Colonic mucosa (tissue), 4 donors: ENCODE measurements around the gene CLIC5. TPM values are rescaled to one million over a fixed set of nuclear protein-coding genes. Genes with fewer than 3 reads are reported as not detected.

Source experiments
- DNase-seq: peaks from one replicate; pipeline ENCODE4 v3.0.0-alpha.2; 2020
- H3K27ac ChIP-seq: fragments of 200-600 bp; one replicate; pipeline ENCODE4 v1.8.0; 2021
- H3K27me3 ChIP-seq: fragments of 200-600 bp; one replicate; pipeline ENCODE4 v1.8.0; 2021
- H3K36me3 ChIP-seq: fragments of 200-600 bp; one replicate; pipeline ENCODE4 v1.8.0; 2021
- H3K4me1 ChIP-seq: fragments of 200-600 bp; one replicate; pipeline ENCODE4 v1.8.0; 2021; ENCODE audit warnings: mild to moderate bottlenecking
- H3K4me3 ChIP-seq: fragments of 200-600 bp; one replicate; pipeline ENCODE4 v1.8.0; 2021
- H3K9ac ChIP-seq, 2 donors: one replicate each; pipeline ENCODE4 v1.7.0; 2013; ENCODE audit warnings: control low read depth in 2 of 2, low read depth in 2 of 2, low read length in 2 of 2
- H3K9me3 ChIP-seq: fragments of 200-600 bp; one replicate; pipeline ENCODE4 v1.8.0; 2021
- intact Hi-C: fragments of 100-400 bp; cut with DNase I; formaldehyde crosslinking; loops from one replicate; pipeline ENCODE4 v1.14.1; 2022
- total RNA-seq, 2 donors: library from RNA; stranded (reverse); fragmentation: NEBNext Ultra II Directional in 1 of 2; extraction: Animal tissue kit (Norgen Biotek cat#: 25700) in 1 of 2; gene quantifications; one replicate each; pipeline ENCODE4 v1.2.1, GENCODE V29; 2021
- TF ChIP-seq, protein P1 (sequence below): fragments of 200-600 bp; IDR thresholded peaks from one replicate; pipeline ENCODE4 v1.8.0; 2022; ENCODE audit warnings: antibody characterized with exemption, mild to moderate bottlenecking
- donor health status: healthy.
- donor health status: DM: no; HTN: no; CAD: no.
- donor health status: DM: no; HTN: no; CAD: no.

The CLIC5 gene
- total RNA-seq, 2 donors from 2014 or later: 72.8 to 74.9 TPM

- Histone ChIP-seq H3K36me3 (no peaks in the 10 kb centered on the region), H3K4me3 (no peak overlapping the region), H3K4me1 (peaks cover 3% of the 10 kb centered on the region), H3K9ac (peak overlapping the region in 1 of 2 donors; percentile 88), H3K9me3 (no peaks in the 10 kb centered on the region), H3K27ac (peak overlapping the region; percentile 82), H3K27me3 (no peaks in the 10 kb centered on the region)
- TF ChIP-seq, protein P1, sequence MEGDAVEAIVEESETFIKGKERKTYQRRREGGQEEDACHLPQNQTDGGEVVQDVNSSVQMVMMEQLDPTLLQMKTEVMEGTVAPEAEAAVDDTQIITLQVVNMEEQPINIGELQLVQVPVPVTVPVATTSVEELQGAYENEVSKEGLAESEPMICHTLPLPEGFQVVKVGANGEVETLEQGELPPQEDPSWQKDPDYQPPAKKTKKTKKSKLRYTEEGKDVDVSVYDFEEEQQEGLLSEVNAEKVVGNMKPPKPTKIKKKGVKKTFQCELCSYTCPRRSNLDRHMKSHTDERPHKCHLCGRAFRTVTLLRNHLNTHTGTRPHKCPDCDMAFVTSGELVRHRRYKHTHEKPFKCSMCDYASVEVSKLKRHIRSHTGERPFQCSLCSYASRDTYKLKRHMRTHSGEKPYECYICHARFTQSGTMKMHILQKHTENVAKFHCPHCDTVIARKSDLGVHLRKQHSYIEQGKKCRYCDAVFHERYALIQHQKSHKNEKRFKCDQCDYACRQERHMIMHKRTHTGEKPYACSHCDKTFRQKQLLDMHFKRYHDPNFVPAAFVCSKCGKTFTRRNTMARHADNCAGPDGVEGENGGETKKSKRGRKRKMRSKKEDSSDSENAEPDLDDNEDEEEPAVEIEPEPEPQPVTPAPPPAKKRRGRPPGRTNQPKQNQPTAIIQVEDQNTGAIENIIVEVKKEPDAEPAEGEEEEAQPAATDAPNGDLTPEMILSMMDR: no peak
- no peak for DNase-seq
- intact Hi-C loops: no loop called here
Observed at GRCh38 chr6:46010771-46011170, 4.9 kb downstream of the CLIC5 start.

GRCh38 chr6:46010270-46010669, 5.4 kb downstream of the CLIC5 start:
- Histone ChIP-seq H3K4me3 (no peak overlapping the region), H3K27me3 (no peaks in the 10 kb centered on the region), H3K9ac (peak overlapping the region in 1 of 2 donors; percentile 88), H3K9me3 (no peaks in the 10 kb centered on the region), H3K27ac (no peak overlapping the region), H3K36me3 (no peaks in the 10 kb centered on the region), H3K4me1 (peaks cover 3% of the 10 kb centered on the region)
- TF ChIP-seq, protein P1: no peak
- no peak for DNase-seq
- intact Hi-C loops: no loop called here

DNA sequence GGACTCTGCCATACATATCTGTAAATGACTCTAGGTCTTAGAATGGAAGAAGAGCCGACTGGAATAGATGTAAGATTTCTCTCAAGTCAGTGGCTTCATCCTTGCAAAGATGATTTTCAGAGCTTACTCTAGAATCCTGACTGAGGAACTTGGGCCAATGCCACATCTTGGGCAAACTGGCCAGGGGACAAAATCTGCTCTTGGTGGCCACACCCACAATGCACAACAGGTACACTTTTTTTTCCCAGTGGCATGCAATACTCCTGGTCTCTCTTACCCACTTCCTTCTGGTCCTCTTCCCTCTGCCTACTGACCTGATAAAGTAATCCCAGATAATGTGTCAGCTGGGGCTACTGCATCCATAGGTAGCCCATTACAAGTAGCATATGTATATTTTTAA, 13.4 kb downstream of the CLIC5 start:
- no peaks in the 10 kb centered on the region for H3K4me1 ChIP-seq
- TF ChIP-seq, protein P1: no peak
- peak; percentile 69 for DNase-seq
- H3K27me3 ChIP-seq: no peaks in the 10 kb centered on the region
- intact Hi-C loops: no loop called here
- no peak overlapping the region for H3K9ac ChIP-seq
- no peaks in the 10 kb centered on the region for H3K9me3 ChIP-seq
- H3K27ac ChIP-seq: no peak overlapping the region
- no peaks in the 10 kb centered on the region for H3K36me3 ChIP-seq
- H3K4me3 ChIP-seq: no peak overlapping the region

DNA sequence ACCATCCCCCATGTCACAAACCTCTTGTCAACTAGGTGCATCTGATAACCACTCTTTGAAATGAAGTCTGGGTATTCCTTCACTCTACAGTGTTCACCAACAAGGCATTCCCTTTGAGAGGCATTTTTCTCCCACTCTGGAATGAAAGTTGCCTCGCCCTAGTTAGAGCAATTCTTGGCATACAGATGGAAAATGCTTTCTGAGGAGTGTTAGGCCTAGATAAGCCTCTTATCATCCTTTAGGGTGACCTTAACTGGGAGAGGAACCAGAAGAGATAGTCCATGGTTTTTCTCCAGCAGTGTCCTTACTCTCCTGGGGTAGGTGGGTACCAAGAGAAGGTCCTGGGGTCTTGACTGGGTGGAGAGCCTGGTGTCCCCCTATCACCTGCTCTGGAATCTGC, 14.8 kb downstream of the CLIC5 start:
- no peaks in the 10 kb centered on the region for H3K36me3 ChIP-seq
- no peak overlapping the region for H3K4me3 ChIP-seq
- H3K27ac ChIP-seq: no peak overlapping the region
- no peaks in the 10 kb centered on the region for H3K4me1 ChIP-seq
- H3K9me3 ChIP-seq: no peaks in the 10 kb centered on the region
- no peak overlapping the region for H3K9ac ChIP-seq
- TF ChIP-seq, protein P1: no peak
- intact Hi-C loops: no loop called here
- no peak for DNase-seq
- H3K27me3 ChIP-seq: no peaks in the 10 kb centered on the region

DNA sequence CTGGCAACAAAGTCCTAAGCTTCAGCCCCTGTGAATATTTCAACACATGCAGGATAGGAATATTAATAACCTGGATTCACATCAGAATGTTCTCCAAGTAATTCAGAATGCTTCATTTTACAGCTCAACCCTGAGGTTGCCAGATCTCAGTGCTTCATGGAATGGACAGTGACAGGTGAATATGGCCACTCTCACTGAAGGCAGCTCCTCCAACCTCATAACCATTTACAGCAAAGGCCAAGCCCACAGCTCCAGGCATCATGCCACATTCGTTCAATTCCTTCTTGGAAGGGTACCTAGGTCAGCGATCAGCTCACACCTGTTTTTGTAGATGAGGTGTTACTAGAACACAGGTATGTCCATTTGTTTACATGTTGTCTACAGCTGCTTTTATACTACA, 17.1 kb downstream of the CLIC5 start:
- Histone ChIP-seq H3K9me3 (no peaks in the 10 kb centered on the region), H3K9ac (no peak overlapping the region), H3K4me1 (no peaks in the 10 kb centered on the region), H3K4me3 (no peak overlapping the region), H3K27ac (no peak overlapping the region), H3K36me3 (no peaks in the 10 kb centered on the region), H3K27me3 (no peaks in the 10 kb centered on the region)
- TF ChIP-seq, protein P1: no peak
- intact Hi-C loops: no loop called here
- no peak for DNase-seq
